ENCODE results near the gene FAM240B. TPM values are rescaled to one million over a fixed set of nuclear protein-coding genes. Genes with fewer than 3 reads are reported as not detected.

FAM240B gene
- total and polyA plus RNA-seq, 7 experiments from 2014 or later = not detected

DNA sequence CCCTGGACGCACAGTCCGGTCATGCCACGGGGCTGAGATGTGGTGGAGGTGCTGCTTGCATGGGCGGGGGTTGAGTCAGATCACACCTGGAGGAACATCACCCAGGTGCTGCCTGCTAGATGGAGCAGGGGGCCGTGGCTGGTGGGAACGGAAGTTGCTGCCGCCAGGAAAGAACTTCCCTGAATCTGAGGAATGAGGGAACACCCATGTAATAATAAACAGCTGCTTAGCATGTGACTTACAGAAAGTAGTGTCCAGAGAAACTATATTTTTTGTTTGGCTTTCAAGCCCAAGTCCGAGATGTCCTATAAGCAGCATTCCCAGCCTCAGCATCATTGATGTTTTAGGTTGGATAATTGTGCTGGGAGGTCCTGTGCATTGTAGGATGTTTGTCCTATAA, 27.1 kb upstream of the FAM240B start:
- H3K27me3 ChIP-seq (ENCODE audit: control insufficient read depth in 2 of 2, insufficient read depth in 2 of 2, low read length in 2 of 2) = no peaks in the 10 kb centered on the region
- Mint-ChIP-seq H3K4me1 (no peaks in the 10 kb centered on the region), H3K27ac (no peak overlapping the region), H3K27me3 (peaks cover 0 to 29% (median 17%) of the 10 kb centered on the region in 5 donors), H3K36me3 (no peaks in the 10 kb centered on the region), H3K9me3 (peaks cover 0 to 2% (median 0%) of the 10 kb centered on the region in 11 donors), H3K4me3 (no peak overlapping the region)
- no peak overlapping the region for H3K27ac ChIP-seq (ENCODE audit: low read depth, low read length)
- ChIA-PET CTCF (no interaction called here), POLR2A (no interaction called here)
- H3K4me1 ChIP-seq (ENCODE audit: control insufficient read depth in 2 of 2, insufficient read depth in 2 of 2, low read length in 2 of 2) = no peaks in the 10 kb centered on the region
- no peak for DNase-seq
- H3K9me3 ChIP-seq (ENCODE audit: control insufficient read depth in 2 of 3, low read length in 3 of 3) = no peaks in the 10 kb centered on the region
- H3K4me3 ChIP-seq (ENCODE audit: low read length) = no peak overlapping the region
- intact Hi-C loops (cut with micrococcal nuclease) = no loop called here
- no peak for ATAC-seq
- no peaks in the 10 kb centered on the region for H3K36me3 ChIP-seq (ENCODE audit: control insufficient read depth in 2 of 3, insufficient read depth in 3 of 3, low read length in 3 of 3)

DNA sequence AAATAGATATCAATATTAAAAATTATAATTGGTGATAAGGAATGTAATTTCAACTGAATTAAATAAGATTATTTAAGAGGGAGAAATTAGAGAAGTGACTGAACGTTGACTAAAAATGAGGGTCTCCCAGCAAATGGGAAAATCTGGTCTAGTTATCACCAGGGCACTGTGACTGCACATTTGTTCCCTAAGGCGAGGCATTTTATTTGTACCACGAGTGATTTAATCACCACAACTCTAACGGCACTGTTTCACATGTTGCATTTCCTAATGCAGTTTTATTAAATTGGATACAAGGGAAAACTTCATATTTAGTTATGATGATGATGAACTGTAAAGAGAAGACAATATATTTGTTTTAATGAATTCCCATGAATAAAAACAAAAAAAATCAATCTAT, 26.4 kb upstream of the FAM240B start:
- ChIA-PET CTCF (no interaction called here), POLR2A (no interaction called here)
- no peak overlapping the region for H3K27ac Mint-ChIP-seq
- H3K36me3 Mint-ChIP-seq = no peaks in the 10 kb centered on the region
- no peaks in the 10 kb centered on the region for H3K4me1 Mint-ChIP-seq
- intact Hi-C loops (cut with micrococcal nuclease) = no loop called here
- Histone ChIP-seq H3K4me3 (ENCODE audit: low read length) (no peak overlapping the region), H3K36me3 (ENCODE audit: control insufficient read depth in 2 of 3, insufficient read depth in 3 of 3, low read length in 3 of 3) (no peaks in the 10 kb centered on the region), H3K27me3 (ENCODE audit: control insufficient read depth in 2 of 2, insufficient read depth in 2 of 2, low read length in 2 of 2) (no peaks in the 10 kb centered on the region), H3K27ac (ENCODE audit: low read depth, low read length) (no peak overlapping the region), H3K9me3 (ENCODE audit: control insufficient read depth in 2 of 3, low read length in 3 of 3) (no peaks in the 10 kb centered on the region), H3K4me1 (ENCODE audit: control insufficient read depth in 2 of 2, insufficient read depth in 2 of 2, low read length in 2 of 2) (no peaks in the 10 kb centered on the region)
- no peak overlapping the region for H3K4me3 Mint-ChIP-seq
- H3K9me3 Mint-ChIP-seq = peaks cover 0 to 2% (median 0%) of the 10 kb centered on the region in 11 donors
- DNase-seq (no peak), ATAC-seq (no peak)
- H3K27me3 Mint-ChIP-seq = peaks cover 0 to 29% (median 14%) of the 10 kb centered on the region in 5 donors

DNA sequence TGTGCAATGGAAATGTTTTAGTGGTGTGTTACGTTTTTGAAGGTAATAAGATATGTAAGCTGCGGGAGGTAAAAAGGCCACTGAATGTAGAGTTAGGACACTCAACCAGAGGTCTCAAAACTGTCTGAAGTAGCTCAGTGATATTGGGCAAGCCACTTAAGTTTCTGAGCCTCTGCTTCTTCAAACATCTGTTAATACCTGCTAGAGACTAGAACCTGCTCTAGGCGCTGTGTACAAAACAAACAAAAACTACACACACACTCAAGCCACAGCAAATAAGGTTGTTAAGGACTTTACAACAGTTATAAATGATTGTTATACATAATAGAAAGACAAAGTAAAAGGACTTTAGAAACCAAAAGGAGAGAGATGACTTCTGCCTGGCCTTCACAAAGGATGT, 24.6 kb upstream of the FAM240B start:
- Mint-ChIP-seq H3K4me1 (no peaks in the 10 kb centered on the region), H3K9me3 (peaks cover 0 to 4% (median 0%) of the 10 kb centered on the region in 11 donors), H3K36me3 (no peaks in the 10 kb centered on the region), H3K27ac (no peak overlapping the region), H3K27me3 (peaks cover 0 to 43% (median 23%) of the 10 kb centered on the region in 5 donors), H3K4me3 (no peak overlapping the region)
- Histone ChIP-seq H3K36me3 (ENCODE audit: control insufficient read depth in 2 of 3, insufficient read depth in 3 of 3, low read length in 3 of 3) (no peaks in the 10 kb centered on the region), H3K27ac (ENCODE audit: low read depth, low read length) (no peak overlapping the region), H3K4me1 (ENCODE audit: control insufficient read depth in 2 of 2, insufficient read depth in 2 of 2, low read length in 2 of 2) (no peaks in the 10 kb centered on the region), H3K27me3 (ENCODE audit: control insufficient read depth in 2 of 2, insufficient read depth in 2 of 2, low read length in 2 of 2) (no peaks in the 10 kb centered on the region), H3K9me3 (ENCODE audit: control insufficient read depth in 2 of 3, low read length in 3 of 3) (no peaks in the 10 kb centered on the region), H3K4me3 (ENCODE audit: low read length) (no peak overlapping the region)
- POLR2A ChIA-PET = no interaction called here
- ATAC-seq (no peak), DNase-seq (no peak)
- CTCF ChIA-PET = no interaction called here
- intact Hi-C loops (cut with micrococcal nuclease) = no loop called here

DNA sequence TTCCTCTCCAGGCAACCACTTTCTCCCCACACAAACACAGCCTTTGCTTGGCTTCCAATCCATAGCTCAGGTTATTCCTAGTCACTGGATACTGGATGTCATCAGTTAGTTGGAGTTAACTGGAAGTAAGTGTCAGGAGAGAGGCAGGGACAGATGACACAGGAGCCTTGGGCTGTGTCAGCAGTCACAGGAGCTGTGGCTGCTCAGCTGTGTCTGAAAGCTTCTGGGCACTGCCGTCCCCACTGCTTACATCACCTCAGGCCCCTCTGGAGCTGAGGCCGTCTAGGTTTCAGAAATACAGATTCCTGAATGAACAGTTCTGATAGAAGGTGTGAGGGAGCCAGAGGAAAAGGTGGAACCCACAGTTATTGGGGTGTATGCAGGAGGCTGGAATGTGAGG, 17.3 kb upstream of the FAM240B start:
- DNase-seq (no peak), ATAC-seq (no peak)
- CTCF ChIA-PET = no interaction called here
- H3K4me3 ChIP-seq (ENCODE audit: low read length) = no peak overlapping the region
- H3K4me3 Mint-ChIP-seq = no peak overlapping the region
- H3K9me3 Mint-ChIP-seq = peaks cover 0 to 5% (median 0%) of the 10 kb centered on the region in 11 donors
- no peaks in the 10 kb centered on the region for H3K27me3 ChIP-seq (ENCODE audit: control insufficient read depth in 2 of 2, insufficient read depth in 2 of 2, low read length in 2 of 2)
- H3K4me1 ChIP-seq (ENCODE audit: control insufficient read depth in 2 of 2, insufficient read depth in 2 of 2, low read length in 2 of 2) = no peaks in the 10 kb centered on the region
- intact Hi-C loops (cut with micrococcal nuclease) = loop anchor here in 1 of 2 donors (10.0 kb wide), 1 partner anchor 62 kb away; no protein-coding TSS in a partner anchor
- no peak overlapping the region for H3K27ac ChIP-seq (ENCODE audit: low read depth, low read length)
- H3K4me1 Mint-ChIP-seq = no peaks in the 10 kb centered on the region
- no peaks in the 10 kb centered on the region for H3K9me3 ChIP-seq (ENCODE audit: control insufficient read depth in 2 of 3, low read length in 3 of 3)
- POLR2A ChIA-PET = no interaction called here
- no peaks in the 10 kb centered on the region for H3K36me3 ChIP-seq (ENCODE audit: control insufficient read depth in 2 of 3, insufficient read depth in 3 of 3, low read length in 3 of 3)
- no peak overlapping the region for H3K27ac Mint-ChIP-seq
- no peaks in the 10 kb centered on the region for H3K36me3 Mint-ChIP-seq
- H3K27me3 Mint-ChIP-seq = peaks cover 2 to 43% (median 28%) of the 10 kb centered on the region in 5 donors

DNA sequence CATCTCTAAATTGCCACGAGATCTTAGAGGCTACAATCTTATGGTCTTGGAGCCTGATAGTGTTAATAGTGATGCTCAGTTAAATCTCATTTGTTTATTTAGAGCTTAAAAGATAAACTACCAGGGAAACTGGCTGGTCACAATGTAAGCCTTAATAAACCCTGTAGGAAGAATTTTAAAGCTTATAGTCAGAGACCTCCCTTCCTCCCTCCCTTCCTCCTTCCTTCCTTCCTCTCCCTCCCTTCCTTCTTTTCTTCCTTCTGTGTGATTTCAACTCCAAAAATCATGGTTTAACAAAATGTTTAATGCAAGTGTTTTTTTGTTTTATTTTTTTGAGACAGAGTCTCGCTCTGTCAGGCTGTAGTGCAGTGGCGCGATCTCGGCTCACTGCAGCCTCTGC, 14.9 kb upstream of the FAM240B start:
- ATAC-seq (no peak), DNase-seq (no peak)
- Histone ChIP-seq H3K36me3 (ENCODE audit: control insufficient read depth in 2 of 3, insufficient read depth in 3 of 3, low read length in 3 of 3) (no peaks in the 10 kb centered on the region), H3K9me3 (ENCODE audit: control insufficient read depth in 2 of 3, low read length in 3 of 3) (no peaks in the 10 kb centered on the region), H3K4me3 (ENCODE audit: low read length) (no peak overlapping the region), H3K27me3 (ENCODE audit: control insufficient read depth in 2 of 2, insufficient read depth in 2 of 2, low read length in 2 of 2) (no peaks in the 10 kb centered on the region), H3K27ac (ENCODE audit: low read depth, low read length) (no peak overlapping the region), H3K4me1 (ENCODE audit: control insufficient read depth in 2 of 2, insufficient read depth in 2 of 2, low read length in 2 of 2) (no peaks in the 10 kb centered on the region)
- intact Hi-C loops (cut with micrococcal nuclease) = loop anchor here in 1 of 2 donors (10.0 kb wide), 1 partner anchor 60 kb away; no protein-coding TSS in a partner anchor
- ChIA-PET POLR2A (no interaction called here), CTCF (no interaction called here)
- Mint-ChIP-seq H3K36me3 (no peaks in the 10 kb centered on the region), H3K27me3 (peaks cover 2 to 43% (median 24%) of the 10 kb centered on the region in 5 donors), H3K27ac (no peak overlapping the region), H3K4me3 (no peak overlapping the region), H3K9me3 (peaks cover 0 to 12% (median 0%) of the 10 kb centered on the region in 11 donors), H3K4me1 (no peaks in the 10 kb centered on the region)

DNA sequence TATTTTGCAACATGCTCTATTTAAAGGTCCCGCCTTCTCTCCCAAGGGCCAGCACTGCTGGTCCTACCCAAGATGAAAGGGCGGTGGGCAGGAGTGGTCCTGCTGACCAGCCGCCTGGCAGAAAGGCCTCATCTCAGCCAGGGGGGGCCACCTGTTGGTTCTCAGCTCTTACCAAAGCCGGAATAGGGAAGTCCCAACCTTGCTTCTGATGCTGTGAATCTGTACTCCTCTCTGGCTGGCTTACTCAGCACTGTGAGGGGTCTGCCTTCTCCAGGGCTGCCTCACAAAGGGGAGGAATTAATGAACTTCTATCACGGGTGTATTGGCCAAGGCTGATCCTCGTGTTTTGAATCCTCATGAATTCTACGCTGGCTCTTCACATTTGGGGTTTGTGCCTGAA, 13.6 kb upstream of the FAM240B start:
- DNase-seq (no peak), ATAC-seq (no peak)
- Histone ChIP-seq H3K9me3 (ENCODE audit: control insufficient read depth in 2 of 3, low read length in 3 of 3) (no peaks in the 10 kb centered on the region), H3K27me3 (ENCODE audit: control insufficient read depth in 2 of 2, insufficient read depth in 2 of 2, low read length in 2 of 2) (no peaks in the 10 kb centered on the region), H3K4me1 (ENCODE audit: control insufficient read depth in 2 of 2, insufficient read depth in 2 of 2, low read length in 2 of 2) (no peaks in the 10 kb centered on the region), H3K27ac (ENCODE audit: low read depth, low read length) (no peak overlapping the region), H3K4me3 (ENCODE audit: low read length) (no peak overlapping the region), H3K36me3 (ENCODE audit: control insufficient read depth in 2 of 3, insufficient read depth in 3 of 3, low read length in 3 of 3) (no peaks in the 10 kb centered on the region)
- Mint-ChIP-seq H3K27me3 (peaks cover 2 to 38% (median 15%) of the 10 kb centered on the region in 5 donors), H3K4me1 (no peaks in the 10 kb centered on the region), H3K36me3 (no peaks in the 10 kb centered on the region), H3K27ac (no peak overlapping the region), H3K9me3 (peaks cover 0 to 10% (median 0%) of the 10 kb centered on the region in 11 donors), H3K4me3 (no peak overlapping the region)
- CTCF ChIA-PET = no interaction called here
- POLR2A ChIA-PET = no interaction called here
- intact Hi-C loops (cut with micrococcal nuclease) = loop anchor here in 1 of 2 donors (10.0 kb wide), 1 partner anchor 59 kb away; no protein-coding TSS in a partner anchor

DNA sequence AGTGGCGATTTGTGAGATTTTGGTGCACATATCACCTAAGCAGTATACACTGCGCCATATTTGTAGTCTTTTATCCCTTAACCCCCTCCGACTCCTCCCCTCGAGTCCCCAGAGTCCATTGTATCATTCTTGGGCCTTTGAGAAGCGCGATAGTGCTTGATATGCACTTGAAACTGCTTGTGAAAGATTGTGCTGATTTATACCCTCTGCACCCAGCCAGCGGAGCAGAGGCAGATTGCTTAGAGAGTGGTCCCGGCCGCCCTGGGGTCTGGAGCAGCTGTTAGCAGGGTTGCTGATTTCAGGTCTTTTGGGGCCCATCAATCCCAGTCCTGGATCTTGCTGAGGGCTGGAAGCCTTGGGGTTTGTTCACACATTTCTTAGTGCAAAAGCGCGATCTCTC, 13.0 kb upstream of the FAM240B start:
- intact Hi-C loops (cut with micrococcal nuclease) = loop anchor here in 1 of 2 donors (10.0 kb wide), 1 partner anchor 58 kb away; no protein-coding TSS in a partner anchor
- ATAC-seq = no peak
- CTCF ChIA-PET = no interaction called here

More for the DNA sequence above, 13.0 kb upstream of the FAM240B start:
- Mint-ChIP-seq H3K36me3 (no peaks in the 10 kb centered on the region), H3K4me1 (no peaks in the 10 kb centered on the region), H3K4me3 (no peak overlapping the region), H3K27me3 (peaks cover 0 to 36% (median 11%) of the 10 kb centered on the region in 5 donors), H3K9me3 (peaks cover 0 to 10% (median 0%) of the 10 kb centered on the region in 11 donors), H3K27ac (no peak overlapping the region)
- Histone ChIP-seq H3K36me3 (ENCODE audit: control insufficient read depth in 2 of 3, insufficient read depth in 3 of 3, low read length in 3 of 3) (no peaks in the 10 kb centered on the region), H3K9me3 (ENCODE audit: control insufficient read depth in 2 of 3, low read length in 3 of 3) (no peaks in the 10 kb centered on the region), H3K4me3 (ENCODE audit: low read length) (no peak overlapping the region), H3K27ac (ENCODE audit: low read depth, low read length) (no peak overlapping the region), H3K27me3 (ENCODE audit: control insufficient read depth in 2 of 2, insufficient read depth in 2 of 2, low read length in 2 of 2) (no peaks in the 10 kb centered on the region), H3K4me1 (ENCODE audit: control insufficient read depth in 2 of 2, insufficient read depth in 2 of 2, low read length in 2 of 2) (no peaks in the 10 kb centered on the region)
- DNase-seq = no peak
- POLR2A ChIA-PET = no interaction called here

Data from naive thymus-derived CD4-positive, alpha-beta T cell (primary cell).